GM23338 (cell line): ENCODE measurements around the gene UBAC1. TPM values are rescaled to one million over a fixed set of nuclear protein-coding genes. Genes with fewer than 3 reads are reported as not detected.

Source experiments
- ATAC-seq: fragments of 200-7000 bp; cut with Tn5 transposase; 3 replicates; pipeline ENCODE4 v1.9.1; 2020
- DNase-seq: peaks from one replicate; pipeline ENCODE4 v3.0.0-alpha.2; 2015; ENCODE audit warnings: low spot score
- H2AFZ ChIP-seq: fragments of 200-600 bp; sonication (generic); 2 replicates; pipeline ENCODE4 v1.8.0; 2016; ENCODE audit warnings: antibody characterized with exemption, mild to moderate bottlenecking, moderate library complexity
- H3F3A ChIP-seq: fragments of 200-600 bp; sonication (generic); replicated peaks from 2 replicates; pipeline ENCODE4 v1.8.0; 2017; ENCODE audit warnings: antibody characterized with exemption, mixed run types, low read depth
- H3K27ac ChIP-seq: fragments of 200-600 bp; sonication (generic); 2 replicates; pipeline ENCODE4 v1.6.1; 2016; ENCODE audit warnings: low read depth
- H3K27me3 ChIP-seq: fragments of 200-600 bp; sonication (generic); 2 replicates; pipeline ENCODE4 v1.8.0; 2016; ENCODE audit warnings: mild to moderate bottlenecking, mixed run types, moderate library complexity; ENCODE audit not compliant: insufficient read depth
- H3K36me3 ChIP-seq: fragments of 200-600 bp; sonication (generic); 2 replicates; pipeline ENCODE4 v1.8.0; 2016; ENCODE audit warnings: mild to moderate bottlenecking; ENCODE audit not compliant: insufficient read depth
- H3K4me1 ChIP-seq: fragments of 200-600 bp; sonication (generic); 2 replicates; pipeline ENCODE4 v1.8.0; 2016; ENCODE audit warnings: mild to moderate bottlenecking, moderate library complexity; ENCODE audit not compliant: insufficient read depth
- H3K4me2 ChIP-seq: fragments of 200-600 bp; sonication (generic); 2 replicates; pipeline ENCODE4 v1.7.1; 2017; ENCODE audit warnings: mixed run types
- H3K4me3 ChIP-seq: fragments of 200-600 bp; sonication (generic); 2 replicates; pipeline ENCODE4 v1.6.1; 2016; ENCODE audit warnings: mixed run types
- H3K79me2 ChIP-seq: fragments of 200-600 bp; sonication (generic); replicated peaks from 2 replicates; pipeline ENCODE4 v1.8.0; 2017; ENCODE audit warnings: mild to moderate bottlenecking; ENCODE audit not compliant: insufficient read depth
- H3K9me2 ChIP-seq: fragments of 200-600 bp; sonication (generic); 2 replicates; pipeline ENCODE4 v1.8.0; 2017; ENCODE audit not compliant: insufficient read depth
- H4K20me1 ChIP-seq: fragments of 200-600 bp; sonication (generic); replicated peaks from 2 replicates; pipeline ENCODE4 v1.8.0; 2017; ENCODE audit warnings: mild to moderate bottlenecking; ENCODE audit not compliant: insufficient read depth
- H3K27ac Mint-ChIP-seq: 2 replicates; pipeline ENCODE4 v1.8.0; 2020; ENCODE audit warnings: inconsistent platforms, mild to moderate bottlenecking, moderate library complexity, mixed read lengths
- H3K27me3 Mint-ChIP-seq: 3 replicates; pipeline ENCODE4 v1.8.0; 2022; ENCODE audit warnings: low read depth, mild to moderate bottlenecking, moderate library complexity, mixed read lengths, inconsistent platforms; ENCODE audit not compliant: insufficient read depth, poor library complexity
- H3K36me3 Mint-ChIP-seq: 3 replicates; pipeline ENCODE4 v1.8.0; 2021; ENCODE audit warnings: low read depth, mild to moderate bottlenecking, inconsistent platforms, moderate library complexity, mixed read lengths
- H3K4me1 Mint-ChIP-seq: 3 replicates; pipeline ENCODE4 v1.8.0; 2020; ENCODE audit warnings: mild to moderate bottlenecking, inconsistent platforms, mixed read lengths
- H3K4me3 Mint-ChIP-seq: 3 replicates; pipeline ENCODE4 v1.8.0; 2021; ENCODE audit warnings: moderate library complexity, mild to moderate bottlenecking, inconsistent platforms, mixed read lengths
- H3K9me3 Mint-ChIP-seq: 3 replicates; pipeline ENCODE4 v1.8.0; 2020; ENCODE audit warnings: moderate library complexity, mild to moderate bottlenecking, inconsistent platforms, mixed read lengths
- CREB1 ChIP-seq: fragments of 250-450 bp; sonication (Bioruptor Pico); IDR thresholded peaks from 2 replicates; pipeline ENCODE4 v1.5.0; 2020; ENCODE audit warnings: low read depth, mild to moderate bottlenecking, moderate library complexity
- NANOG ChIP-seq: IDR thresholded peaks from 2 replicates; pipeline ENCODE4 v1.6.1; 2016; ENCODE audit warnings: antibody characterized with exemption, borderline replicate concordance
- POLR2AphosphoS5 ChIP-seq: IDR thresholded peaks from 2 replicates; pipeline ENCODE4 v1.6.1; 2016; ENCODE audit warnings: antibody characterized with exemption, low read depth
- polyA plus RNA-seq: library from polyadenylated mRNA; unstranded; fragments of >200 nt; fragmentation: Nextera tagmentation; extraction: Ambion mirVana; gene quantifications from 2 replicates; pipeline ENCODE4 v1.2.1, GENCODE V29; 2016
- total RNA-seq: library from RNA; depleted of rRNA; stranded (reverse); fragments of >200 nt; shearing (Covaris generic); gene quantifications from 2 replicates; pipeline ENCODE4 v1.2.3, GENCODE V29; 2014
- TF ChIP-seq, protein P1 (sequence below): fragments of 250-450 bp; sonication (Bioruptor Pico); IDR thresholded peaks from 2 replicates; pipeline ENCODE4 v1.5.0; 2020; ENCODE audit warnings: mild to moderate bottlenecking, moderate library complexity
- TF ChIP-seq, protein P2 (sequence below): IDR thresholded peaks from one replicate; pipeline ENCODE4 v1.6.1; 2018; ENCODE audit warnings: antibody characterized with exemption; ENCODE audit not compliant: unreplicated experiment

Gene UBAC1
- total and polyA plus RNA-seq, 2 experiments from 2014 or later, result 63.2 to 86.6 TPM

- TF ChIP-seq, protein P1, sequence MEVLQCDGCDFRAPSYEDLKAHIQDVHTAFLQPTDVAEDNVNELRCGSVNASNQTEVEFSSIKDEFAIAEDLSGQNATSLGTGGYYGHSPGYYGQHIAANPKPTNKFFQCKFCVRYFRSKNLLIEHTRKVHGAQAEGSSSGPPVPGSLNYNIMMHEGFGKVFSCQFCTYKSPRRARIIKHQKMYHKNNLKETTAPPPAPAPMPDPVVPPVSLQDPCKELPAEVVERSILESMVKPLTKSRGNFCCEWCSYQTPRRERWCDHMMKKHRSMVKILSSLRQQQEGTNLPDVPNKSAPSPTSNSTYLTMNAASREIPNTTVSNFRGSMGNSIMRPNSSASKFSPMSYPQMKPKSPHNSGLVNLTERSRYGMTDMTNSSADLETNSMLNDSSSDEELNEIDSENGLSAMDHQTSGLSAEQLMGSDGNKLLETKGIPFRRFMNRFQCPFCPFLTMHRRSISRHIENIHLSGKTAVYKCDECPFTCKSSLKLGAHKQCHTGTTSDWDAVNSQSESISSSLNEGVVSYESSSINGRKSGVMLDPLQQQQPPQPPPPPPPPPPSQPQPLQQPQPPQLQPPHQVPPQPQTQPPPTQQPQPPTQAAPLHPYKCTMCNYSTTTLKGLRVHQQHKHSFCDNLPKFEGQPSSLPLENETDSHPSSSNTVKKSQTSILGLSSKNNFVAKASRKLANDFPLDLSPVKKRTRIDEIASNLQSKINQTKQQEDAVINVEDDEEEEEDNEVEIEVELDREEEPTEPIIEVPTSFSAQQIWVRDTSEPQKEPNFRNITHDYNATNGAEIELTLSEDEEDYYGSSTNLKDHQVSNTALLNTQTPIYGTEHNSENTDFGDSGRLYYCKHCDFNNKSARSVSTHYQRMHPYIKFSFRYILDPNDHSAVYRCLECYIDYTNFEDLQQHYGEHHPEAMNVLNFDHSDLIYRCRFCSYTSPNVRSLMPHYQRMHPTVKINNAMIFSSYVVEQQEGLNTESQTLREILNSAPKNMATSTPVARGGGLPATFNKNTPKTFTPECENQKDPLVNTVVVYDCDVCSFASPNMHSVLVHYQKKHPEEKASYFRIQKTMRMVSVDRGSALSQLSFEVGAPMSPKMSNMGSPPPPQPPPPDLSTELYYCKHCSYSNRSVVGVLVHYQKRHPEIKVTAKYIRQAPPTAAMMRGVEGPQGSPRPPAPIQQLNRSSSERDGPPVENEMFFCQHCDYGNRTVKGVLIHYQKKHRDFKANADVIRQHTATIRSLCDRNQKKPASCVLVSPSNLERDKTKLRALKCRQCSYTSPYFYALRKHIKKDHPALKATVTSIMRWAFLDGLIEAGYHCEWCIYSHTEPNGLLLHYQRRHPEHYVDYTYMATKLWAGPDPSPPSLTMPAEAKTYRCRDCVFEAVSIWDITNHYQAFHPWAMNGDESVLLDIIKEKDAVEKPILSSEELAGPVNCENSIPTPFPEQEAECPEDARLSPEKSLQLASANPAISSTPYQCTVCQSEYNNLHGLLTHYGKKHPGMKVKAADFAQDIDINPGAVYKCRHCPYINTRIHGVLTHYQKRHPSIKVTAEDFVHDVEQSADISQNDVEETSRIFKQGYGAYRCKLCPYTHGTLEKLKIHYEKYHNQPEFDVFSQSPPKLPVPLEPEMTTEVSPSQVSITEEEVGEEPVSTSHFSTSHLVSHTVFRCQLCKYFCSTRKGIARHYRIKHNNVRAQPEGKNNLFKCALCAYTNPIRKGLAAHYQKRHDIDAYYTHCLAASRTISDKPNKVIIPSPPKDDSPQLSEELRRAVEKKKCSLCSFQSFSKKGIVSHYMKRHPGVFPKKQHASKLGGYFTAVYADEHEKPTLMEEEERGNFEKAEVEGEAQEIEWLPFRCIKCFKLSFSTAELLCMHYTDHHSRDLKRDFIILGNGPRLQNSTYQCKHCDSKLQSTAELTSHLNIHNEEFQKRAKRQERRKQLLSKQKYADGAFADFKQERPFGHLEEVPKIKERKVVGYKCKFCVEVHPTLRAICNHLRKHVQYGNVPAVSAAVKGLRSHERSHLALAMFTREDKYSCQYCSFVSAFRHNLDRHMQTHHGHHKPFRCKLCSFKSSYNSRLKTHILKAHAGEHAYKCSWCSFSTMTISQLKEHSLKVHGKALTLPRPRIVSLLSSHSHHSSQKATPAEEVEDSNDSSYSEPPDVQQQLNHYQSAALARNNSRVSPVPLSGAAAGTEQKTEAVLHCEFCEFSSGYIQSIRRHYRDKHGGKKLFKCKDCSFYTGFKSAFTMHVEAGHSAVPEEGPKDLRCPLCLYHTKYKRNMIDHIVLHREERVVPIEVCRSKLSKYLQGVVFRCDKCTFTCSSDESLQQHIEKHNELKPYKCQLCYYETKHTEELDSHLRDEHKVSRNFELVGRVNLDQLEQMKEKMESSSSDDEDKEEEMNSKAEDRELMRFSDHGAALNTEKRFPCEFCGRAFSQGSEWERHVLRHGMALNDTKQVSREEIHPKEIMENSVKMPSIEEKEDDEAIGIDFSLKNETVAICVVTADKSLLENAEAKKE (CRISPR knock-in tag), result no peak
These were observed 15.2 kb downstream of the UBAC1 start (continued) for GRCh38 chr9:135945969-135946368.

DNA sequence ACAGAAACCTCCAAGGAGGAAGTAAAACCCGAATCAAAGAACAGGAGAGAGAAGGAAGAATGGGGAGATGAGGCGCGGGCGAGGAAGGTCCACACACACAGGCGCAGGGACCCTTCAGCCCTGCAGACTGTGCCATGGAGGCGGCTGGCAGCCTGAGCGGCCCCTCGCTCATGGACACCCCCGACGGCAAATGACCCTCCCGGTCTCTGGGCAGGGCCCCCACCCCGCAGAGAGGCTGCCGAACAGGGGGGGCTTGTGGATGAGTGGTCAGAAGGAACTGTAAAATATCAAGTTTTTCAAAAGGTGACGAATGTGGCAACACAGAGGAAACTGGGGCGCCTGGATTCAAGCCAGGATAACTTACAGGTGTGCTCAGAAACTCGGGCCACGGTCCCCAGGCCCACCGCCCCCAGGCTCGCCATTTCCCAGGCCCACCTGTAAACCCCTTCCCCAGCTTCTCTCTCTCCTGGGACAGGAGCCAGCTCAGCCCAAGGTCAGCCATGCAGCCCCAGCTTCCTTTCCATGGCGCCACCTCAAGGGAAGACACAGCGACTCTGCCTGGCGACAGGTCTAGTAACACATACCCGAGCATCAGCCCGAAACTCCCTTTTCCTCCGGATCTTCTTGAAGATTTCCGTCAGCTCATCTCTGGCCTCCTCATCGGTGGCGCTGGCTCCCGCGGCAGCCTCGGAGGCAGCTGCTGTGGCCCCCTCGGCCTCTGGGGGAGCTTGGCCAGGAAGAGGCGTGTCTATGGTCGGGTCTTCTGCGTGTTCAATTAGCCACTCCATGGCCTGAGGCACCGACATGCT lies 16.5 kb downstream of the UBAC1 start:
- H3K4me3 ChIP-seq, result no peak overlapping the region
- H3K27me3 ChIP-seq, result no peaks in the 10 kb centered on the region
- H3K4me1 ChIP-seq, result no peaks in the 10 kb centered on the region
- 0 out of 2 replicates have a peak, but pooled peaks cover 4% of the 10 kb centered on the region for H3F3A ChIP-seq
- ATAC-seq (no peak), DNase-seq (no peak)
- H2AFZ ChIP-seq, result no peak overlapping the region
- H4K20me1 ChIP-seq, result peaks cover 4% of the 10 kb centered on the region; the same call in 1 of the 2 replicates
- H3K27ac ChIP-seq, result no peak overlapping the region
- H3K36me3 Mint-ChIP-seq, result peaks cover 60% of the 10 kb centered on the region
- peaks cover 15% of the 10 kb centered on the region; the same call in 1 of the 2 replicates for H3K36me3 ChIP-seq
- H3K4me2 ChIP-seq, result no peak overlapping the region
- H3K79me2 ChIP-seq, result peaks cover 11% of the 10 kb centered on the region
- no peak overlapping the region for H3K27ac Mint-ChIP-seq
- no peak overlapping the region for H3K4me3 Mint-ChIP-seq
- no peaks in the 10 kb centered on the region for H3K9me3 Mint-ChIP-seq
- H3K27me3 Mint-ChIP-seq, result peaks cover 5% of the 10 kb centered on the region
- H3K9me2 ChIP-seq, result no peaks in the 10 kb centered on the region
- H3K4me1 Mint-ChIP-seq, result no peaks in the 10 kb centered on the region
- no peak for TF ChIP-seq CREB1 (CRISPR knock-in tag)
- no peak for TF ChIP-seq NANOG
- TF ChIP-seq POLR2AphosphoS5, result no peak
- TF ChIP-seq, protein P2, sequence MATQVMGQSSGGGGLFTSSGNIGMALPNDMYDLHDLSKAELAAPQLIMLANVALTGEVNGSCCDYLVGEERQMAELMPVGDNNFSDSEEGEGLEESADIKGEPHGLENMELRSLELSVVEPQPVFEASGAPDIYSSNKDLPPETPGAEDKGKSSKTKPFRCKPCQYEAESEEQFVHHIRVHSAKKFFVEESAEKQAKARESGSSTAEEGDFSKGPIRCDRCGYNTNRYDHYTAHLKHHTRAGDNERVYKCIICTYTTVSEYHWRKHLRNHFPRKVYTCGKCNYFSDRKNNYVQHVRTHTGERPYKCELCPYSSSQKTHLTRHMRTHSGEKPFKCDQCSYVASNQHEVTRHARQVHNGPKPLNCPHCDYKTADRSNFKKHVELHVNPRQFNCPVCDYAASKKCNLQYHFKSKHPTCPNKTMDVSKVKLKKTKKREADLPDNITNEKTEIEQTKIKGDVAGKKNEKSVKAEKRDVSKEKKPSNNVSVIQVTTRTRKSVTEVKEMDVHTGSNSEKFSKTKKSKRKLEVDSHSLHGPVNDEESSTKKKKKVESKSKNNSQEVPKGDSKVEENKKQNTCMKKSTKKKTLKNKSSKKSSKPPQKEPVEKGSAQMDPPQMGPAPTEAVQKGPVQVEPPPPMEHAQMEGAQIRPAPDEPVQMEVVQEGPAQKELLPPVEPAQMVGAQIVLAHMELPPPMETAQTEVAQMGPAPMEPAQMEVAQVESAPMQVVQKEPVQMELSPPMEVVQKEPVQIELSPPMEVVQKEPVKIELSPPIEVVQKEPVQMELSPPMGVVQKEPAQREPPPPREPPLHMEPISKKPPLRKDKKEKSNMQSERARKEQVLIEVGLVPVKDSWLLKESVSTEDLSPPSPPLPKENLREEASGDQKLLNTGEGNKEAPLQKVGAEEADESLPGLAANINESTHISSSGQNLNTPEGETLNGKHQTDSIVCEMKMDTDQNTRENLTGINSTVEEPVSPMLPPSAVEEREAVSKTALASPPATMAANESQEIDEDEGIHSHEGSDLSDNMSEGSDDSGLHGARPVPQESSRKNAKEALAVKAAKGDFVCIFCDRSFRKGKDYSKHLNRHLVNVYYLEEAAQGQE, result no peak
